GM18508 (cell line): ENCODE results near the gene SKOR2.
A peak's percentile ranks its signal among the peaks of the same experiment; 100 is the strongest.
"Not testable (repeated sequence)": the region's sequence is repeated elsewhere in the genome, so short reads cannot be mapped to it uniquely, and the experiment has no call there.

ENCODE experiments used
- ATAC-seq: cut with Tn5 transposase; IDR thresholded peaks from one replicate; pipeline ENCODE4 v1.9.1; 2021; ENCODE audit warnings: moderate number of reproducible peaks; ENCODE audit not compliant: insufficient read depth, unreplicated experiment

SKOR2 gene

GRCh38 chr18:47204908-47205522 lies 46.4 kb downstream of the SKOR2 start:
- no peak for ATAC-seq

GRCh38 chr18:47203626-47204464 lies 47.6 kb downstream of the SKOR2 start:
- ATAC-seq: no peak

- ATAC-seq: not testable (repeated sequence)
Observed at GRCh38 chr18:47195961-47196360, 55.5 kb downstream of the SKOR2 start.

GRCh38 chr18:47191961-47192360 lies 59.5 kb downstream of the SKOR2 start:
- no peak for ATAC-seq

GRCh38 chr18:47187721-47188120 lies 63.7 kb downstream of the SKOR2 start:
- ATAC-seq: no peak

- no peak for ATAC-seq
Observed at GRCh38 chr18:47184419-47185050, 66.9 kb downstream of the SKOR2 start.

- not testable (repeated sequence) for ATAC-seq
Observed at GRCh38 chr18:47182156-47182555, 69.3 kb downstream of the SKOR2 start.

GRCh38 chr18:47180765-47181164 lies 70.7 kb downstream of the SKOR2 start:
- ATAC-seq: no peak

GRCh38 chr18:47179520-47179919 lies 71.9 kb downstream of the SKOR2 start:
- no peak for ATAC-seq

GRCh38 chr18:47175898-47176575 lies 75.4 kb downstream of the SKOR2 start, which contains the start of gene IER3IP1:
Gene IER3IP1 (minus strand): TSS chr18:47176364. CDS start chr18:47176277, 87 bp downstream.
- no peak for ATAC-seq

GRCh38 chr18:47175283-47175897 lies 76.1 kb downstream of the SKOR2 start:
- no peak for ATAC-seq

- ATAC-seq: no peak
Observed at GRCh38 chr18:47174545-47175116, 76.8 kb downstream of the SKOR2 start.

GRCh38 chr18:47172476-47172875 lies 79.0 kb downstream of the SKOR2 start:
- ATAC-seq: no peak

- ATAC-seq: no peak
Observed at GRCh38 chr18:47168913-47169312, 82.5 kb downstream of the SKOR2 start.

- no peak for ATAC-seq
Observed at GRCh38 chr18:47168509-47168908, 83.0 kb downstream of the SKOR2 start.

- no peak for ATAC-seq
Observed at GRCh38 chr18:47166294-47166693, 85.2 kb downstream of the SKOR2 start.

GRCh38 chr18:47163241-47163640 lies 88.2 kb downstream of the SKOR2 start:
- ATAC-seq: peak; percentile 80

GRCh38 chr18:47160256-47160655 lies 91.2 kb downstream of the SKOR2 start:
- ATAC-seq: no peak

GRCh38 chr18:47158404-47158803 lies 93.1 kb downstream of the SKOR2 start:
- not testable (repeated sequence) for ATAC-seq
